SK-N-SH treated with all-trans-retinoic acid at 6 μM for 48 hours (cell line): ENCODE data around the gene TMEM132C.

ENCODE experiments used
- CREB5 ChIP-seq: fragments of 250-450 bp; sonication (Bioruptor Pico); IDR thresholded peaks from 2 replicates; pipeline ENCODE4 v1.5.1; 2020; ENCODE audit warnings: low read depth, mild to moderate bottlenecking, moderate library complexity
- GLIS3 ChIP-seq: fragments of 250-450 bp; sonication (Bioruptor Pico); IDR thresholded peaks from 2 replicates; pipeline ENCODE4 v1.5.0; 2020; ENCODE audit warnings: mild to moderate bottlenecking, moderate library complexity
- ISL1 ChIP-seq: fragments of 250-450 bp; sonication (Bioruptor Pico); IDR thresholded peaks from 2 replicates; pipeline ENCODE4 v2.1.2; 2022; ENCODE audit warnings: mild to moderate bottlenecking, moderate library complexity
- PATZ1 ChIP-seq: fragments of 250-450 bp; sonication (Bioruptor Pico); IDR thresholded peaks from 2 replicates; pipeline ENCODE4 v1.8.0; 2020; ENCODE audit warnings: mild to moderate bottlenecking, moderate library complexity, borderline replicate concordance
- RARB ChIP-seq: fragments of 250-450 bp; sonication (Bioruptor Pico); IDR thresholded peaks from 2 replicates; pipeline ENCODE4 v1.8.0; 2021; ENCODE audit warnings: mild to moderate bottlenecking, moderate library complexity
- TOX ChIP-seq: fragments of 250-450 bp; sonication (Bioruptor Pico); IDR thresholded peaks from 2 replicates; pipeline ENCODE4 v1.8.0; 2021; ENCODE audit warnings: mild to moderate bottlenecking, moderate library complexity, borderline replicate concordance
- ZNF70 ChIP-seq: fragments of 450-650 bp; formaldehyde crosslinking; IDR thresholded peaks from 2 replicates; pipeline ENCODE4 v1.5.0; 2020; ENCODE audit warnings: mild to moderate bottlenecking, moderate library complexity

DNA sequence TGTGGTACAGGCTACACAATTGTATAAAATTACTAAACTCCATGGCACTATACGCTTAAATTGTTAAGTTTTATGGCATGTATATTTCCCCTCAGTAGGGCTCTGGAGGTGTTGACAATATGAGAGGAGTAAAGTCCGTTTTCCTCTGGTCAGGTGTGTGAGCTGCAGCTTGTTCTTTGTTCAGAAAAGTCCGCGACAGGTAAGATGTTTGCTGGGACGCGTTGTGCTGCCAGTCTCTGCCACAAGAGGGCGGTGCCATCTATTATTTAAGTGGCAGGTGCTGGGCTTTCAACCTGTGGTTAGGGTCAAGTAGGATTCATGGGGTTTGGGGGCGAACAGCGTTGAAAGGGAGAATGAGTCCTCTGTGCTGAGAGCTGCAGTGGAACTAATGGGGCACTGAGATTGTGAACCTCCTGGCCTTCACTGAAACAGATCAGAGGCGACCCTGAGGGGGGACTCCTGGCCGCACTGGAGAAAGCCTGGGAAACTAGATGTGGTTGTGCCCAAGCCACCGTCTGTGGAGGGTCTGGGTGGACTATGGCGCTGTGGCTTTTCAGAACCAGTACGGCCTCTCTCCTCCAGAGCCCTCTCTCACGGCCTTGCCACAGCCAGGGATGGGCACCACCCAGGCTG, 377.8 kb downstream of the TMEM132C start:
- TF ChIP-seq PATZ1 (CRISPR knock-in tag) (no peak), ZNF70 (no peak), CREB5 (CRISPR knock-in tag) (no peak), TOX (no peak), ISL1 (CRISPR knock-in tag) (no peak), GLIS3 (no peak), RARB (no peak)
